Prostate gland (tissue), 2 donors: ENCODE results near the gene BNC2.

ENCODE experiments used
- POLR2A ChIP-seq: fragments of 450-650 bp; IDR thresholded peaks from one replicate; pipeline ENCODE4 v1.6.1; 2016; ENCODE audit warnings: antibody characterized with exemption, mild to moderate bottlenecking
- TF ChIP-seq, protein P1 (sequence below), 4 experiments: fragments of 200-600 bp in 2 of 4; fragments of 450-650 bp in 2 of 4; sonication (generic) in 2 of 4; IDR thresholded peaks; 1 replicate in 3 of 4; 2 replicates in 1 of 4; pipeline ENCODE4 v1.5.1; 2016 to 2019; ENCODE audit warnings: antibody characterized with exemption in 4 of 4, mild to moderate bottlenecking in 2 of 4, moderate library complexity in 2 of 4

DNA sequence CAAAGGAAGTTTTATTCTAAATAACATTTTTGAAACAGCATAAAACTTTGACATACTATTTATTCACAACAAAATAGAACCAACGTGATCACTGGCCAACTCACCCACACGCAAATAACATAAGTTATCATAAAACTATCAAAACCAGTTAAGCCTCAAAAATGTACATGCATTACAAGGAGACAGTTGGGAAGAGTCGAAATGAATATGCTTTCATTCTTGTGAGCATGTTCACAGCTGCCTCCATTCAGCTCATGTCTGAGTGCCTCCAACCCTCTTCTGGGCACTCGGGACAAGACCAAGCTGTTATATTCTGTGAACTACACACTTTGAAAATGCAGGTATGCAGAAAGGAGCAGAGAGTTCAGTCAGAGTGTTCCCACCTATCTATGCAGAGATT is 284.9 kb downstream of the BNC2 start:
- TF ChIP-seq, protein P1, sequence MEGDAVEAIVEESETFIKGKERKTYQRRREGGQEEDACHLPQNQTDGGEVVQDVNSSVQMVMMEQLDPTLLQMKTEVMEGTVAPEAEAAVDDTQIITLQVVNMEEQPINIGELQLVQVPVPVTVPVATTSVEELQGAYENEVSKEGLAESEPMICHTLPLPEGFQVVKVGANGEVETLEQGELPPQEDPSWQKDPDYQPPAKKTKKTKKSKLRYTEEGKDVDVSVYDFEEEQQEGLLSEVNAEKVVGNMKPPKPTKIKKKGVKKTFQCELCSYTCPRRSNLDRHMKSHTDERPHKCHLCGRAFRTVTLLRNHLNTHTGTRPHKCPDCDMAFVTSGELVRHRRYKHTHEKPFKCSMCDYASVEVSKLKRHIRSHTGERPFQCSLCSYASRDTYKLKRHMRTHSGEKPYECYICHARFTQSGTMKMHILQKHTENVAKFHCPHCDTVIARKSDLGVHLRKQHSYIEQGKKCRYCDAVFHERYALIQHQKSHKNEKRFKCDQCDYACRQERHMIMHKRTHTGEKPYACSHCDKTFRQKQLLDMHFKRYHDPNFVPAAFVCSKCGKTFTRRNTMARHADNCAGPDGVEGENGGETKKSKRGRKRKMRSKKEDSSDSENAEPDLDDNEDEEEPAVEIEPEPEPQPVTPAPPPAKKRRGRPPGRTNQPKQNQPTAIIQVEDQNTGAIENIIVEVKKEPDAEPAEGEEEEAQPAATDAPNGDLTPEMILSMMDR (IDR thresholded peaks at IDR 0.05) = no peak
- no peak for TF ChIP-seq POLR2A
